Measurements from ENCODE around the gene TNFRSF19.
A peak's percentile ranks its signal among the peaks of the same experiment; 100 is the strongest.

TNFRSF19 gene

GRCh38 chr13:23608701-23609413 lies 38.6 kb downstream of the TNFRSF19 start:
- DNase-seq: no peak

- DNase-seq: no peak
Measured at GRCh38 chr13:23609414-23609760, 39.2 kb downstream of the TNFRSF19 start.

GRCh38 chr13:23609874-23610576 lies 39.8 kb downstream of the TNFRSF19 start:
- DNase-seq: no peak

- DNase-seq: no peak
Measured at GRCh38 chr13:23610966-23611491, 40.8 kb downstream of the TNFRSF19 start.

- DNase-seq: no peak
Measured at GRCh38 chr13:23612182-23612581, 42.0 kb downstream of the TNFRSF19 start.

GRCh38 chr13:23612731-23613130 lies 42.5 kb downstream of the TNFRSF19 start:
- no peak for DNase-seq

- no peak for DNase-seq
Measured at GRCh38 chr13:23613596-23613995, 43.4 kb downstream of the TNFRSF19 start.

GRCh38 chr13:23615395-23616081 lies 45.3 kb downstream of the TNFRSF19 start:
- no peak for DNase-seq

GRCh38 chr13:23616228-23616627 lies 46.0 kb downstream of the TNFRSF19 start:
- DNase-seq: no peak

- DNase-seq: no peak
Measured at GRCh38 chr13:23617551-23618024, 47.4 kb downstream of the TNFRSF19 start.

- DNase-seq: no peak
Measured at GRCh38 chr13:23618341-23618740, 48.1 kb downstream of the TNFRSF19 start.

- DNase-seq: no peak
Measured at GRCh38 chr13:23619068-23619855, 49.0 kb downstream of the TNFRSF19 start.

GRCh38 chr13:23620211-23620610 lies 50.0 kb downstream of the TNFRSF19 start:
- no peak for DNase-seq

GRCh38 chr13:23620613-23621315 lies 50.6 kb downstream of the TNFRSF19 start:
- DNase-seq: no peak

GRCh38 chr13:23621316-23621645 lies 51.1 kb downstream of the TNFRSF19 start:
- peak in 1 of 2 experiments; percentile 25 for DNase-seq

- no peak for DNase-seq
Measured at GRCh38 chr13:23622985-23623384, 52.8 kb downstream of the TNFRSF19 start.

GRCh38 chr13:23623394-23623793 lies 53.2 kb downstream of the TNFRSF19 start:
- no peak for DNase-seq

- DNase-seq: no peak
Measured at GRCh38 chr13:23626700-23627099, 56.5 kb downstream of the TNFRSF19 start.

GRCh38 chr13:23627410-23627809 lies 57.2 kb downstream of the TNFRSF19 start:
- DNase-seq: no peak

GRCh38 chr13:23628250-23628649 lies 58.0 kb downstream of the TNFRSF19 start:
- no peak for DNase-seq

GRCh38 chr13:23628765-23629565 lies 58.8 kb downstream of the TNFRSF19 start:
- no peak for DNase-seq
